Neural crest cell (in vitro differentiated cells): ENCODE results near the gene CYP2S1. TPM values are rescaled to one million over a fixed set of nuclear protein-coding genes. Genes with fewer than 3 reads are reported as not detected.

ENCODE experiments used
- DNase-seq: peaks from one replicate; pipeline ENCODE4 v3.0.0; 2021; ENCODE audit warnings: low read depth, mixed read lengths, low spot score
- H3K27ac Mint-ChIP-seq: one replicate; pipeline ENCODE4 v1.8.0; 2021; ENCODE audit warnings: mild to moderate bottlenecking, mixed read lengths; ENCODE audit not compliant: unreplicated experiment
- H3K27me3 Mint-ChIP-seq: 2 replicates; pipeline ENCODE4 v1.8.0; 2021; ENCODE audit warnings: low read depth, mild to moderate bottlenecking, mixed read lengths
- H3K36me3 Mint-ChIP-seq: 2 replicates; pipeline ENCODE4 v1.8.0; 2021; ENCODE audit warnings: low read depth, mild to moderate bottlenecking, mixed read lengths
- H3K4me1 Mint-ChIP-seq: 2 replicates; pipeline ENCODE4 v1.8.0; 2021; ENCODE audit warnings: mixed read lengths
- H3K4me3 Mint-ChIP-seq: one replicate; pipeline ENCODE4 v1.8.0; 2021; ENCODE audit warnings: mild to moderate bottlenecking, mixed read lengths
- H3K9me3 Mint-ChIP-seq: 2 replicates; pipeline ENCODE4 v1.8.0; 2021; ENCODE audit warnings: mixed read lengths
- CTCF ChIP-seq: fragments of 200-600 bp; sonication (generic); conservative IDR thresholded peaks from 2 replicates; pipeline ENCODE4 v1.5.0; 2021; ENCODE audit warnings: antibody characterized with exemption, mild to moderate bottlenecking
- total RNA-seq: library from RNA; stranded (reverse); gene quantifications from 2 replicates; pipeline ENCODE4 v1.2.1, GENCODE V29; 2021

The CYP2S1 gene
- total RNA-seq, 1 donor from 2014 or later, result not detected

- DNase-seq, result no peak
- H3K36me3 Mint-ChIP-seq, result no peaks in the 10 kb centered on the region
- TF ChIP-seq CTCF, result no peak
- no peaks in the 10 kb centered on the region for H3K9me3 Mint-ChIP-seq
- peaks cover 16% of the 10 kb centered on the region for H3K4me1 Mint-ChIP-seq
- no peak overlapping the region for H3K4me3 Mint-ChIP-seq
- peaks cover 11% of the 10 kb centered on the region for H3K27me3 Mint-ChIP-seq
- H3K27ac Mint-ChIP-seq, result no peak overlapping the region
Observed at GRCh38 chr19:41230067-41230857, 37.2 kb downstream of the CYP2S1 start.

DNA sequence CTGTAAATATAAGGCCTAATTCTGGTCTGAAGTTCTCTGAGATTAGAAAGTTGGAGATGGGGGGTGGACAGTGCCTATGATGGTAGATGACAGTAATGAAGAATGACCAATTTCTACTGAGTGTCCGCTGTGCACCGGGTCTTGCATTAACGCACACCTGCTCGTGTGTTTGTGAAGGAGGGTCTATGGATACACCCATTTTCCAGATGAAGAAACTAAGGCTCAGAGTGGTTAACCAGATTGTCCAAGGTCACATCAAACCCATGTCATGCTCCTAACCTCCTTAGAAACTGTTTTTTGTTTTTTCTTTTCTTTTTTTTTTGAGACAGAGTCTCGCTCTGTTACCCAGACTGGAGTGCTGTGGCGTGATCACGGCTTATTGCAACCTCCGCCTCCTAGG is 39.7 kb downstream of the CYP2S1 start:
- H3K4me1 Mint-ChIP-seq, result no peaks in the 10 kb centered on the region
- H3K36me3 Mint-ChIP-seq, result no peaks in the 10 kb centered on the region
- no peak for DNase-seq
- no peak overlapping the region for H3K4me3 Mint-ChIP-seq
- H3K9me3 Mint-ChIP-seq, result no peaks in the 10 kb centered on the region
- no peak for TF ChIP-seq CTCF
- no peaks in the 10 kb centered on the region for H3K27me3 Mint-ChIP-seq
- no peak overlapping the region for H3K27ac Mint-ChIP-seq

GRCh38 chr19:41233748-41234240 is 40.8 kb downstream of the CYP2S1 start:
- DNase-seq, result no peak
- no peaks in the 10 kb centered on the region for H3K36me3 Mint-ChIP-seq
- no peak overlapping the region for H3K4me3 Mint-ChIP-seq
- no peak for TF ChIP-seq CTCF
- H3K4me1 Mint-ChIP-seq, result no peaks in the 10 kb centered on the region
- H3K27me3 Mint-ChIP-seq, result no peaks in the 10 kb centered on the region
- H3K27ac Mint-ChIP-seq, result no peak overlapping the region
- H3K9me3 Mint-ChIP-seq, result no peaks in the 10 kb centered on the region

DNA sequence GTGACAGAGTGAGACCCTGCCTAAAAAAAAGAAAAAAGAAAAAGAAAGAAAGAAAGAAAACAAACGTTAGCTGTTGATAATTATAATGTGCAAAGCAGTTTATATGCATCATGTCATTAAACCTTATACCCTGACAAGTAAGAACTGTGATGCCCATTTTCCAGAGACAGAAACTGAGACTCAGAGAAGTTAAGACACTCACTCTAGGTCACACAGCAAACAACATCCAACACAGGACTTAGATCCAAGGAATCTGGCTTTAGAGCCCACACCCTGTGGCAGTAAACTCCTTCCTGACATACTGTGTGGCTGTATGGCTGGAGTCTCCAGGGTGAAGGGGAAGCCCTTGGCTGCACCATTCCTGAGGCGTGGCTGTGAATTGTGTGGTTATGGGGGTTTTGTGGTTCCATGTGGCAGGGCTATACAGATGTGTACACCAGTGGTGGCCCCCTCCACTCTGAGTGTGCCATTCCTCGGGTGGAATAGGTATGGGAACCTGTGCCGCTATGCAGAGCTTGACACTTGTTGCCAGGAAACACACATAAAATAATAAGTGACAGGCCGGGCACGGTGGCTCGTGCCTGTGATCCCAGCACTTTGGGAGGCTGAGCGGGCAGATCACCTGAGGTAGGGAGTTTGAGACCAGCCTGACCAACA is 41.6 kb downstream of the CYP2S1 start:
- no peak for TF ChIP-seq CTCF
- DNase-seq, result no peak
- Mint-ChIP-seq H3K4me1 (no peaks in the 10 kb centered on the region), H3K36me3 (no peaks in the 10 kb centered on the region), H3K4me3 (no peak overlapping the region), H3K27me3 (no peaks in the 10 kb centered on the region), H3K9me3 (no peaks in the 10 kb centered on the region), H3K27ac (no peak overlapping the region)

GRCh38 chr19:41235480-41235879 is 42.5 kb downstream of the CYP2S1 start:
- no peak overlapping the region for H3K27ac Mint-ChIP-seq
- no peaks in the 10 kb centered on the region for H3K27me3 Mint-ChIP-seq
- no peaks in the 10 kb centered on the region for H3K36me3 Mint-ChIP-seq
- no peaks in the 10 kb centered on the region for H3K9me3 Mint-ChIP-seq
- H3K4me3 Mint-ChIP-seq, result no peak overlapping the region
- no peaks in the 10 kb centered on the region for H3K4me1 Mint-ChIP-seq
- TF ChIP-seq CTCF, result no peak
- no peak for DNase-seq
